Neuronal stem cell (in vitro differentiated cells): ENCODE measurements around the gene XXYLT1.
A peak's percentile ranks its signal among the peaks of the same experiment; 100 is the strongest.

ENCODE experiments used
- DNase-seq: peaks from one replicate; pipeline ENCODE4 v3.0.0-alpha.2; 2013; ENCODE audit warnings: low spot score
- H2AFZ ChIP-seq: one replicate; pipeline ENCODE4 v1.6.1; 2013; ENCODE audit warnings: mild to moderate bottlenecking, low read length, inconsistent platforms
- H2AK5ac ChIP-seq: 2 replicates; pipeline ENCODE4 v1.6.1; 2013; ENCODE audit warnings: low read depth, mild to moderate bottlenecking, inconsistent platforms, low read length, moderate library complexity, mixed read lengths
- H2BK120ac ChIP-seq: 2 replicates; pipeline ENCODE4 v1.6.1; 2013; ENCODE audit warnings: low read depth, mild to moderate bottlenecking, inconsistent platforms, low read length, moderate library complexity, mixed read lengths
- H2BK12ac ChIP-seq: one replicate; pipeline ENCODE4 v1.6.1; 2013; ENCODE audit warnings: low read length, inconsistent platforms
- H2BK15ac ChIP-seq: 2 replicates; pipeline ENCODE4 v1.6.1; 2013; ENCODE audit warnings: mild to moderate bottlenecking, low read length, inconsistent platforms, mixed read lengths
- H2BK5ac ChIP-seq: one replicate; pipeline ENCODE4 v1.6.1; 2013; ENCODE audit warnings: inconsistent platforms, mild to moderate bottlenecking, low read length, moderate library complexity
- H3K14ac ChIP-seq: one replicate; pipeline ENCODE4 v1.6.1; 2013; ENCODE audit warnings: low read length, inconsistent platforms
- H3K18ac ChIP-seq: 2 replicates; pipeline ENCODE4 v1.6.1; 2013; ENCODE audit warnings: low read length, inconsistent platforms
- H3K23ac ChIP-seq: 2 replicates; pipeline ENCODE4 v1.6.1; 2013; ENCODE audit warnings: low read depth, mild to moderate bottlenecking, mixed read lengths, low read length, inconsistent platforms; ENCODE audit not compliant: poor library complexity
- H3K27ac ChIP-seq: replicated peaks from 3 replicates; pipeline ENCODE4 v1.5.1; 2013; ENCODE audit warnings: low read length, inconsistent platforms
- H3K27me3 ChIP-seq, 3 experiments: 2 replicates each; pipeline ENCODE4 v1.6.1; 2013; ENCODE audit warnings: low read length in 3 of 3, mild to moderate bottlenecking in 2 of 3, inconsistent platforms in 1 of 3, low read depth in 1 of 3, mixed read lengths in 1 of 3, moderate library complexity in 1 of 3; ENCODE audit not compliant: control insufficient read depth in 3 of 3, insufficient read depth in 3 of 3
- H3K36me3 ChIP-seq, 2 donors: replicated peaks in 1 of 2; 2 replicates each; pipeline ENCODE4 v1.6.1; 2013; ENCODE audit warnings: low read length in 2 of 2; ENCODE audit not compliant: control insufficient read depth in 2 of 2, insufficient read depth in 2 of 2
- H3K4ac ChIP-seq: 2 replicates; pipeline ENCODE4 v1.6.1; 2013; ENCODE audit warnings: inconsistent platforms, mild to moderate bottlenecking, low read length, moderate library complexity
- H3K4me1 ChIP-seq, 2 donors: 1 replicate in 1 of 2; 2 replicates in 1 of 2; pipeline ENCODE4 v1.6.1; 2013; ENCODE audit warnings: low read length in 2 of 2, low read depth in 1 of 2; ENCODE audit not compliant: control insufficient read depth in 2 of 2, insufficient read depth in 1 of 2
- H3K4me2 ChIP-seq: one replicate; pipeline ENCODE4 v1.6.1; 2013; ENCODE audit warnings: mild to moderate bottlenecking, low read length, inconsistent platforms; ENCODE audit not compliant: insufficient read depth, poor library complexity, severe bottlenecking
- H3K4me3 ChIP-seq, 2 donors: 2 replicates each; pipeline ENCODE4 v1.5.1; 2013; ENCODE audit warnings: low read length in 2 of 2, mild to moderate bottlenecking in 2 of 2, inconsistent platforms in 1 of 2, moderate library complexity in 1 of 2
- H3K79me1 ChIP-seq: one replicate; pipeline ENCODE4 v1.6.1; 2013; ENCODE audit warnings: low read depth, mild to moderate bottlenecking, inconsistent platforms, low read length, moderate library complexity
- H3K9ac ChIP-seq: one replicate; pipeline ENCODE4 v1.6.1; 2013; ENCODE audit warnings: mild to moderate bottlenecking, low read depth, low read length, inconsistent platforms; ENCODE audit not compliant: poor library complexity
- H3K9me3 ChIP-seq, 2 donors: replicated peaks in 1 of 2; 2 replicates each; pipeline versions ENCODE3 to v1.6.1; 2013; ENCODE audit warnings: low read length in 2 of 2, mild to moderate bottlenecking in 2 of 2, inconsistent platforms in 1 of 2, low read depth in 1 of 2, mixed read lengths in 1 of 2, moderate library complexity in 1 of 2; ENCODE audit not compliant: control insufficient read depth in 2 of 2, insufficient read depth in 1 of 2
- H4K8ac ChIP-seq: one replicate; pipeline ENCODE4 v1.6.1; 2013; ENCODE audit warnings: low read depth, mild to moderate bottlenecking, inconsistent platforms, low read length, moderate library complexity
- H4K91ac ChIP-seq: one replicate; pipeline ENCODE4 v1.6.1; 2013; ENCODE audit warnings: low read length, low read depth, mild to moderate bottlenecking, inconsistent platforms; ENCODE audit not compliant: poor library complexity
- WGBS, 2 donors: extraction: QIAGEN DNeasy Blood & Tissue Kit; methylation state at CpG; one replicate each; pipeline ENCODE4 v1.1.7; 2013; ENCODE audit warnings: missing lambda C conversion rate in 2 of 2, mixed read lengths in 1 of 2; ENCODE audit not compliant: insufficient read length in 2 of 2, insufficient replicate concordance in 1 of 2; ENCODE audit errors: extremely low coverage in 2 of 2; 5-methylcytosine and 5-hydroxymethylcytosine counted together

Gene XXYLT1

DNA sequence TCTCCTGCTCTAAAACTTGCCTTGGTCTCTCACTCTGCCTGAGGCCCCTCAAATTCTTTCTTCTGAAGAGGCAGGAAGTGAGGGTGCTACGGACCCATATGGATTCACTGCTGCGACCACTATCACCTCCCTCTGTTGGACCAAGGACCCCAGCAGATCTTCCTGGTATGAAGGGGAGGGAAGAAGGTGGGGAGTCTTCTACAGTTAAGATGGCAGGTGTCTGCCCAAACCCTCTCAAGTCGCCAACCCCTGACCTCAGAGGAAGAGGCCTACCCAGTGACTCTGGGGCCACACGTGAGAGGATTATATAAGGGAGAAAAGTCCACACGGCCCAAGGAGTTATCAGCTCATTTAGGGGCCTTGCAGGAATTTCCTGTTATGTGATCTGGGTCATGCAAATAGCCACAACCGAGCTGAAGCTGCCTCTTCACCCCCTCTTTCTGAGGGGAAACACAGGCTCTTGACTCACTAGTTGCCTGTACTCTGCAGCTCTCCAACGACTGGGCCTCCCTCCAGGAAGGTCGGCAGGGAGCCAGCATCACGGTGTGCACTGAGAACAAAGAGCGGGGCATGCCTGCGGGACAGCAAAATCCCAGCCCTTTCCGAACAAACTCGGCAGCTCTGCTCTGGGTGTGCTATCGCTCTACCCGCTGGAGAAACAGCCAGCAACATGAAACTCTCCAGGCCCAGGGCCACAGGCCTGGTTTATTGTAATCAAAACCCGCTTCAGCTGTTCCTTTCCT is 116.0 kb downstream of the XXYLT1 start:
- Histone ChIP-seq H2BK12ac (no peak overlapping the region), H2AFZ (no peak overlapping the region), H3K14ac (no peak overlapping the region), H2BK5ac (no peak overlapping the region), H3K9me3 (no peaks in the 10 kb centered on the region), H3K4me1 (peaks cover 35 to 51% of the 10 kb centered on the region in 2 donors), H4K91ac (peak overlapping the region; percentile 67), H3K36me3 (peaks cover 0 to 19% of the 10 kb centered on the region in 2 donors), H3K18ac (peak overlapping the region; percentile 84), H2AK5ac (peak overlapping the region; percentile 53), H3K4ac (no peak overlapping the region), H3K9ac (no peak overlapping the region), H2BK120ac (no peak overlapping the region), H3K27me3 (no peaks in the 10 kb centered on the region), H2BK15ac (no peak overlapping the region), H3K23ac (no peak overlapping the region), H3K27ac (no peak overlapping the region), H4K8ac (no peak overlapping the region), H3K4me3 (no peak overlapping the region), H3K4me2 (no peak overlapping the region), H3K79me1 (no peaks in the 10 kb centered on the region)
- WGBS, 2 donors, result no CpG with 5 or more reads among the region's 16 CpGs
- no peak for DNase-seq

DNA sequence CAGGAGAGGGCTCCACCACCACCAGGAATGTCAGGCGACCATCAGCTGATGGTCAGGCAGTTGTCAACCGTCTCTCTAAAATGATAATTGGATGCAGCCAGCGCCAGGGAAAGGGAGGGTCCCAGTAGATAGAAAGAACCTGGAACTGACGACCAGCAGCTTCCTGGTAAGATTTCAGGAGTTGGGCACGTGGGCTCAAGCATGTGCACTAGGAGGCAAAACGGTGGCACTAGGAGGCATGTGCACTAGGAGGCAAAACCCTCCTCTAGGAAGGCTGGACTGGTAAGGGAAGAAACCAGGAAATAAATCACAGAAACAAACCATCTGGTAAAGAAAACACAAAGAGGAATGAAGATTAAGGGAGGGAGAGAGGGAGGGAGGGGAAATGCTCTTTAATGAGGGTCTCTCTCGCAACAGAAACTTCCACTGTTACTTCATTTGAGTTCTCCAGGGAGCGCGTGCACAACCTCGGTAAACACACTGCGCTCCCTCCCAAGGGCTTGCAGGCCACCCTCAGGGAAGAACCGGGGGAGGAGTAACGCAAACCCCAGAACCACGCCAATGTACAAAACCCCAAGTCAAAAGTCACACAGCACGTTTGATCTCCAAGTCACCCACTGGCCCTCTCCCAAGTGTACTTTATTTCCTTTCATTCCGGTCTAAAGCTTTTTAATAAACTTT is 116.7 kb downstream of the XXYLT1 start:
- Histone ChIP-seq H2BK120ac (no peak overlapping the region), H2BK5ac (peak overlapping the region; percentile 25), H3K79me1 (no peaks in the 10 kb centered on the region), H3K4me3 (no peak overlapping the region), H3K9ac (no peak overlapping the region), H2BK12ac (peak overlapping the region; percentile 7), H3K18ac (peak overlapping the region; percentile 87), H3K36me3 (peaks cover 0 to 19% of the 10 kb centered on the region in 2 donors), H3K23ac (no peak overlapping the region), H3K4me1 (peaks cover 37 to 51% of the 10 kb centered on the region in 2 donors), H3K27me3 (no peaks in the 10 kb centered on the region), H4K91ac (no peak overlapping the region), H2AK5ac (no peak overlapping the region), H3K14ac (no peak overlapping the region), H3K4me2 (no peak overlapping the region), H3K4ac (no peak overlapping the region), H3K27ac (no peak overlapping the region), H2BK15ac (no peak overlapping the region), H3K9me3 (no peaks in the 10 kb centered on the region), H2AFZ (no peak overlapping the region), H4K8ac (no peak overlapping the region)
- WGBS, 2 donors, result no CpG with 5 or more reads among the region's 16 CpGs
- no peak for DNase-seq

DNA sequence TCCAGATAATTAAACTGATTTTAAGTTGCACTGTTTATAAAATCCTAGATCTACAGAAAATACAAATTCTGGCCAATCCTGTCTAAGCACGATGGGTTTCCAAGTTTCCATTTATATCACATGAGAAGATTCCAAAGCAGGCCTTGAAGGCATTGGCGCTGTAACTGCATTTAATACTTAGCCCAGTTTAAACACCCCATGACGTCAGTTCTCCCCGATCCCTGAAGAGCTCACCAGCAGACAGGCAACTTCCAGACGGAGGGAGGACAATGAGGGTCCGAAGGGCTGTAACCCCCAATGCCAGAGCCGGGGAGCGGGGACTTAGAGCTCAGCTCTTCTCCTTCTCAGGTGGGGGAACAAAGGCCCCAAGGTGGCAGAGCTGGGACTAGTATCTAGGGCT is 117.3 kb downstream of the XXYLT1 start:
- Histone ChIP-seq H3K27ac (no peak overlapping the region), H3K4me1 (peaks cover 40 to 51% of the 10 kb centered on the region in 2 donors), H3K79me1 (no peaks in the 10 kb centered on the region), H3K36me3 (peaks cover 0 to 19% of the 10 kb centered on the region in 2 donors), H3K18ac (peak overlapping the region; percentile 87), H3K9ac (no peak overlapping the region), H2BK15ac (no peak overlapping the region), H3K9me3 (no peaks in the 10 kb centered on the region), H2BK12ac (peak overlapping the region; percentile 7), H3K4me2 (no peak overlapping the region), H2BK5ac (peak overlapping the region; percentile 25), H2AFZ (no peak overlapping the region), H3K14ac (no peak overlapping the region), H3K4ac (no peak overlapping the region), H4K91ac (no peak overlapping the region), H3K4me3 (no peak overlapping the region), H3K23ac (no peak overlapping the region), H4K8ac (no peak overlapping the region), H2AK5ac (no peak overlapping the region), H2BK120ac (no peak overlapping the region), H3K27me3 (no peaks in the 10 kb centered on the region)
- no CpG with 5 or more reads among the region's 8 CpGs for WGBS, 2 donors
- no peak for DNase-seq

DNA sequence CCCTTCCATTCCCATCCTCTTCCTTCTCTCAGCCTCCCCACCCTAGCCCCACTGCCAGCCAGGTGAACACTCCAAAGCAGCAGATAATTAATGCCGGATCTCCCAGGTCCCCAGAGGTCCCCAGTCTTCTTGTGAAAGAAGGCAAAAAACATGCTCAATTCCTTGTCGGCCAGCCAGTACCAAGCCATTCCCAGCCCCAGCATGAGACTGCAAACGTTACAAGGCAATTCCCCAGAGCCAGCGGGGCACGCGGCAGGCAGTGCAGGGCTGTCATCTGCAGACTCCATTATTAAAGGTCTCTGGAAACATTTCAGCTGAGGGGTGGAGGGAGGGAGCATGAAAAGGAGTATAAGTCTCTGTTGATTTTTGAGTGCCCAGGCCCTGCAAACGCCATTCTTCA is 117.8 kb downstream of the XXYLT1 start:
- Histone ChIP-seq H2AK5ac (peak overlapping the region; percentile 11), H3K23ac (no peak overlapping the region), H3K9me3 (no peaks in the 10 kb centered on the region), H3K27ac (no peak overlapping the region), H3K27me3 (no peaks in the 10 kb centered on the region), H3K4ac (no peak overlapping the region), H2AFZ (no peak overlapping the region), H2BK15ac (no peak overlapping the region), H3K9ac (no peak overlapping the region), H3K14ac (no peak overlapping the region), H3K18ac (peak overlapping the region; percentile 62), H3K36me3 (peaks cover 0 to 19% of the 10 kb centered on the region in 2 donors), H3K4me2 (peak overlapping the region; percentile 21), H3K79me1 (no peaks in the 10 kb centered on the region), H4K91ac (no peak overlapping the region), H3K4me3 (no peak overlapping the region), H2BK120ac (no peak overlapping the region), H2BK12ac (no peak overlapping the region), H4K8ac (no peak overlapping the region), H3K4me1 (peaks cover 44 to 51% of the 10 kb centered on the region in 2 donors), H2BK5ac (no peak overlapping the region)
- no CpG with 5 or more reads among the region's 7 CpGs for WGBS, 2 donors
- no peak for DNase-seq
